CD4-positive, CD25-positive, alpha-beta regulatory T cell (primary cell): ENCODE results near the gene PADI3. TPM values are rescaled to one million over a fixed set of nuclear protein-coding genes. Genes with fewer than 3 reads are reported as not detected.

Source experiments
- ATAC-seq, 2 donors: fragments of 150-1000 bp; cut with Tn5 transposase; one replicate each; pipeline ENCODE4 v1.10.0; 2021; ENCODE audit warnings: low read depth in 2 of 2, moderate number of reproducible peaks in 2 of 2, moderate library complexity in 1 of 2
- DNase-seq, 3 donors: peaks; one replicate each; pipeline versions ENCODE4 v3.0.0 to v3.0.0-alpha.2; 2012 to 2022; ENCODE audit warnings: mixed read lengths in 1 of 3
- H3K27ac ChIP-seq: one replicate; pipeline ENCODE4 v1.7.0; 2013; ENCODE audit warnings: mild to moderate bottlenecking, low read length; ENCODE audit not compliant: insufficient read depth, poor library complexity, severe bottlenecking
- H3K27me3 ChIP-seq: one replicate; pipeline ENCODE4 v1.7.0; 2013; ENCODE audit warnings: low read length; ENCODE audit not compliant: control insufficient read depth, insufficient read depth
- H3K36me3 ChIP-seq: one replicate; pipeline ENCODE4 v1.7.0; 2013; ENCODE audit warnings: mild to moderate bottlenecking, low read length, moderate library complexity; ENCODE audit not compliant: control insufficient read depth, insufficient read depth
- H3K4me1 ChIP-seq: 2 replicates; pipeline ENCODE4 v1.7.0; 2013; ENCODE audit warnings: mild to moderate bottlenecking, low read length; ENCODE audit not compliant: insufficient read depth, control insufficient read depth, poor library complexity, severe bottlenecking
- H3K4me3 ChIP-seq: one replicate; pipeline ENCODE4 v1.7.0; 2013; ENCODE audit warnings: low read depth, mild to moderate bottlenecking, low read length, moderate library complexity
- H3K9me3 ChIP-seq, 2 experiments: 1 replicate in 1 of 2; 2 replicates in 1 of 2; pipeline ENCODE4 v1.7.0; 2013; ENCODE audit warnings: low read length in 2 of 2, mild to moderate bottlenecking in 1 of 2, moderate library complexity in 1 of 2; ENCODE audit not compliant: control insufficient read depth in 2 of 2
- H3K27ac Mint-ChIP-seq, 3 donors: one replicate each; pipeline ENCODE4 v1.8.0; 2020 to 2022; ENCODE audit warnings: mild to moderate bottlenecking in 3 of 3, mixed read lengths in 3 of 3, moderate library complexity in 2 of 3
- H3K27me3 Mint-ChIP-seq: one replicate; pipeline ENCODE4 v1.8.0; 2022; ENCODE audit warnings: mild to moderate bottlenecking, mixed read lengths
- H3K36me3 Mint-ChIP-seq: one replicate; pipeline ENCODE4 v1.8.0; 2020; ENCODE audit warnings: mixed read lengths
- H3K4me1 Mint-ChIP-seq, 4 donors: one replicate each; pipeline ENCODE4 v1.8.0; 2020 to 2022; ENCODE audit warnings: mixed read lengths in 4 of 4, mild to moderate bottlenecking in 1 of 4
- H3K4me3 Mint-ChIP-seq, 4 donors: one replicate each; pipeline ENCODE4 v1.8.0; 2020 to 2022; ENCODE audit warnings: mild to moderate bottlenecking in 4 of 4, mixed read lengths in 4 of 4, moderate library complexity in 3 of 4
- H3K9me3 Mint-ChIP-seq, 7 donors: one replicate each; pipeline ENCODE4 v1.8.0; 2020 to 2022; ENCODE audit warnings: mixed read lengths in 7 of 7, mild to moderate bottlenecking in 3 of 7, moderate library complexity in 2 of 7
- polyA plus RNA-seq, 4 donors: library from polyadenylated mRNA; unstranded; fragments of 300-500 nt; fragmentation: Illumina TruSeq; gene quantifications; one replicate each; pipeline ENCODE4 v1.2.3, GENCODE V29; 2021
- total RNA-seq: library from RNA; stranded (reverse); gene quantifications from one replicate; pipeline ENCODE4 v1.2.3, GENCODE V29; 2022

Gene PADI3
- total and polyA plus RNA-seq, 5 donors from 2014 or later, result not detected

GRCh38 chr1:17270891-17271765, 22.2 kb downstream of the PADI3 start:
- no peak for DNase-seq
- Histone ChIP-seq H3K27me3 (no peaks in the 10 kb centered on the region), H3K9me3 (no peaks in the 10 kb centered on the region), H3K4me3 (no peak overlapping the region), H3K27ac (no peak overlapping the region), H3K4me1 (no peaks in the 10 kb centered on the region), H3K36me3 (no peaks in the 10 kb centered on the region)
- no peaks in the 10 kb centered on the region for H3K27me3 Mint-ChIP-seq
- no peaks in the 10 kb centered on the region for H3K36me3 Mint-ChIP-seq
- H3K4me3 Mint-ChIP-seq, result no peak overlapping the region
- peaks cover 0 to under 1% (median 0%) of the 10 kb centered on the region in 7 donors for H3K9me3 Mint-ChIP-seq
- no peak overlapping the region for H3K27ac Mint-ChIP-seq
- ATAC-seq, result no peak
- H3K4me1 Mint-ChIP-seq, result no peaks in the 10 kb centered on the region

- Mint-ChIP-seq H3K4me3 (no peak overlapping the region), H3K9me3 (no peaks in the 10 kb centered on the region), H3K4me1 (no peaks in the 10 kb centered on the region), H3K36me3 (no peaks in the 10 kb centered on the region), H3K27me3 (no peaks in the 10 kb centered on the region), H3K27ac (no peak overlapping the region)
- Histone ChIP-seq H3K27ac (no peak overlapping the region), H3K4me3 (no peak overlapping the region), H3K36me3 (no peaks in the 10 kb centered on the region), H3K27me3 (no peaks in the 10 kb centered on the region), H3K9me3 (no peaks in the 10 kb centered on the region), H3K4me1 (no peaks in the 10 kb centered on the region)
- DNase-seq (no peak), ATAC-seq (no peak)
These were observed 23.2 kb downstream of the PADI3 start for GRCh38 chr1:17272066-17272465.

GRCh38 chr1:17272646-17273045, 23.7 kb downstream of the PADI3 start:
- Histone ChIP-seq H3K27me3 (no peaks in the 10 kb centered on the region), H3K27ac (no peak overlapping the region), H3K36me3 (no peaks in the 10 kb centered on the region), H3K9me3 (no peaks in the 10 kb centered on the region), H3K4me1 (no peaks in the 10 kb centered on the region), H3K4me3 (no peak overlapping the region)
- ATAC-seq (no peak), DNase-seq (no peak)
- H3K27ac Mint-ChIP-seq, result no peak overlapping the region
- H3K4me3 Mint-ChIP-seq, result no peak overlapping the region
- H3K9me3 Mint-ChIP-seq, result no peaks in the 10 kb centered on the region
- H3K4me1 Mint-ChIP-seq, result no peaks in the 10 kb centered on the region
- no peaks in the 10 kb centered on the region for H3K27me3 Mint-ChIP-seq
- no peaks in the 10 kb centered on the region for H3K36me3 Mint-ChIP-seq

GRCh38 chr1:17273096-17273495, 24.2 kb downstream of the PADI3 start:
- no peak overlapping the region for H3K27ac ChIP-seq
- H3K27ac Mint-ChIP-seq, result no peak overlapping the region
- no peak overlapping the region for H3K4me3 ChIP-seq
- no peaks in the 10 kb centered on the region for H3K36me3 Mint-ChIP-seq
- H3K27me3 ChIP-seq, result no peaks in the 10 kb centered on the region
- H3K9me3 ChIP-seq, result no peaks in the 10 kb centered on the region
- H3K9me3 Mint-ChIP-seq, result no peaks in the 10 kb centered on the region
- no peak overlapping the region for H3K4me3 Mint-ChIP-seq
- ATAC-seq (no peak), DNase-seq (no peak)
- no peaks in the 10 kb centered on the region for H3K4me1 Mint-ChIP-seq
- H3K36me3 ChIP-seq, result no peaks in the 10 kb centered on the region
- H3K4me1 ChIP-seq, result no peaks in the 10 kb centered on the region
- H3K27me3 Mint-ChIP-seq, result no peaks in the 10 kb centered on the region

GRCh38 chr1:17274186-17275170, 25.6 kb downstream of the PADI3 start:
- ATAC-seq, result no peak
- Histone ChIP-seq H3K36me3 (no peaks in the 10 kb centered on the region), H3K4me1 (no peaks in the 10 kb centered on the region), H3K27me3 (no peaks in the 10 kb centered on the region), H3K4me3 (no peak overlapping the region), H3K9me3 (no peaks in the 10 kb centered on the region), H3K27ac (no peak overlapping the region)
- no peaks in the 10 kb centered on the region for H3K27me3 Mint-ChIP-seq
- H3K36me3 Mint-ChIP-seq, result no peaks in the 10 kb centered on the region
- no peaks in the 10 kb centered on the region for H3K9me3 Mint-ChIP-seq
- no peaks in the 10 kb centered on the region for H3K4me1 Mint-ChIP-seq
- H3K27ac Mint-ChIP-seq, result no peak overlapping the region
- no peak overlapping the region for H3K4me3 Mint-ChIP-seq
- DNase-seq, result peak in 1 of 3 donors; percentile 16

- H3K27me3 ChIP-seq, result no peaks in the 10 kb centered on the region
- no peaks in the 10 kb centered on the region for H3K27me3 Mint-ChIP-seq
These were observed 27.7 kb downstream of the PADI3 start for GRCh38 chr1:17276568-17276967.

GRCh38 chr1:17277511-17278159, 28.7 kb downstream of the PADI3 start:
- ATAC-seq, result no peak
- H3K27me3 ChIP-seq, result no peaks in the 10 kb centered on the region
- Mint-ChIP-seq H3K4me1 (peaks cover 0 to 2% (median 0%) of the 10 kb centered on the region in 4 donors), H3K9me3 (peaks cover 0 to 1% (median 0%) of the 10 kb centered on the region in 7 donors), H3K27ac (no peak overlapping the region), H3K27me3 (no peaks in the 10 kb centered on the region), H3K4me3 (no peak overlapping the region), H3K36me3 (no peaks in the 10 kb centered on the region)
- H3K4me3 ChIP-seq, result no peak overlapping the region
- DNase-seq, result no peak
- H3K27ac ChIP-seq, result no peak overlapping the region
- H3K36me3 ChIP-seq, result no peaks in the 10 kb centered on the region
- no peaks in the 10 kb centered on the region for H3K4me1 ChIP-seq
- no peaks in the 10 kb centered on the region for H3K9me3 ChIP-seq

More at GRCh38 chr1:17276568-17276967, 27.7 kb downstream of the PADI3 start:
- no peak overlapping the region for H3K4me3 Mint-ChIP-seq
- no peak overlapping the region for H3K4me3 ChIP-seq
- no peaks in the 10 kb centered on the region for H3K36me3 ChIP-seq
- no peaks in the 10 kb centered on the region for H3K9me3 ChIP-seq
- no peak overlapping the region for H3K27ac Mint-ChIP-seq
- no peaks in the 10 kb centered on the region for H3K4me1 ChIP-seq
- ATAC-seq, result no peak
- no peaks in the 10 kb centered on the region for H3K4me1 Mint-ChIP-seq
- no peak overlapping the region for H3K27ac ChIP-seq
- no peaks in the 10 kb centered on the region for H3K9me3 Mint-ChIP-seq
- no peak for DNase-seq
- H3K36me3 Mint-ChIP-seq, result no peaks in the 10 kb centered on the region
